Measurements from ENCODE around the gene TSPAN5.
"Not testable (repeated sequence)": the region's sequence is repeated elsewhere in the genome, so short reads cannot be mapped to it uniquely, and the experiment has no call there.

Gene TSPAN5

DNA sequence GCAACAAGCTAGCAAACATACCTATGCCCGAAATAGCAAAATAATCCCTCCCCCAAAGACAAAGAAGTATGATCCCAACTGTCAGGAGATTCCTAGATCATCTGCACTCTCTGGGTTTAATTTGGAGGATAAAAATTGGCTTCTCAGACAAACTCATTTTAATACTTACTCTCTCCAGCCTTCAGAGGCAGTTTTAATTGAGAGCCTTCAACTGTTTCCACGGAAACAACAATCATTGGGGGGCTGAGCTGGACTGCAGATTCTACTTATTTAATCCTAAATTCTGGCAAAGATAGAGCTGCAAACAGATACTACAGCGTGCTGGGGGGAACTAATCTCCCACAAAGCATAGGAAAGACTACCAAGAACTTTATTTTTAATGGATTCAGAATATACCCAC, 168.2 kb downstream of the TSPAN5 start:
- no peak overlapping the region for H3K4me3 ChIP-seq (ENCODE audit: low read depth, low read length)
- TF ChIP-seq, protein P1, sequence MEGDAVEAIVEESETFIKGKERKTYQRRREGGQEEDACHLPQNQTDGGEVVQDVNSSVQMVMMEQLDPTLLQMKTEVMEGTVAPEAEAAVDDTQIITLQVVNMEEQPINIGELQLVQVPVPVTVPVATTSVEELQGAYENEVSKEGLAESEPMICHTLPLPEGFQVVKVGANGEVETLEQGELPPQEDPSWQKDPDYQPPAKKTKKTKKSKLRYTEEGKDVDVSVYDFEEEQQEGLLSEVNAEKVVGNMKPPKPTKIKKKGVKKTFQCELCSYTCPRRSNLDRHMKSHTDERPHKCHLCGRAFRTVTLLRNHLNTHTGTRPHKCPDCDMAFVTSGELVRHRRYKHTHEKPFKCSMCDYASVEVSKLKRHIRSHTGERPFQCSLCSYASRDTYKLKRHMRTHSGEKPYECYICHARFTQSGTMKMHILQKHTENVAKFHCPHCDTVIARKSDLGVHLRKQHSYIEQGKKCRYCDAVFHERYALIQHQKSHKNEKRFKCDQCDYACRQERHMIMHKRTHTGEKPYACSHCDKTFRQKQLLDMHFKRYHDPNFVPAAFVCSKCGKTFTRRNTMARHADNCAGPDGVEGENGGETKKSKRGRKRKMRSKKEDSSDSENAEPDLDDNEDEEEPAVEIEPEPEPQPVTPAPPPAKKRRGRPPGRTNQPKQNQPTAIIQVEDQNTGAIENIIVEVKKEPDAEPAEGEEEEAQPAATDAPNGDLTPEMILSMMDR (IDR thresholded peaks at IDR 0.05; ENCODE audit: borderline replicate concordance, insufficient read depth, low read depth, low read length) = no peak

DNA sequence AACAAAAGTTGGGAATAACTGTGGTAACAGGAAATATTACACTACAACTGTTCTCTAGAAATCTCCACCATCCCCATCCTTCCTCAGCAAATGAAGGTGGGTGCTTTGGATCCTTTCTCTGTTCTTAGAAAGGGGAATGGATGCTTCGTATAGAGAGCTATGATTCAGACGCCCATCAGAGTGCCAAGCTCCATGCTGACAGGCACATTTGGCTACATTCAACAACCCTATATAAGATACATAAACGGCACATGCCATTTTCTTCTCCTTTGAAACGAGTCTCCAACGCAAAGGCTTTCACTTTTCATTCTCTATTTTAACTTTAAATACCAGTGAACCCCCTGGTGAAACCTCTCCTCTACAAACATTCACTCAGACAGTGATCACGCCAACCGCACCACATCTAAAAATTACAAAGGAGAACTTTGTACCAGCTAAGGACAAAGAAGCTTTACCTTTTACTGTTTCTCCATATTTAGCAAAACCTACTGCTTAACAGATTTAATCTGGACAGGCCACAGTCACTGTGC, 172.5 kb downstream of the TSPAN5 start:
- H3K4me3 ChIP-seq (ENCODE audit: low read depth, low read length) = no peak overlapping the region
- TF ChIP-seq, protein P1 (IDR thresholded peaks at IDR 0.05; ENCODE audit: borderline replicate concordance, insufficient read depth, low read depth, low read length) = no peak

DNA sequence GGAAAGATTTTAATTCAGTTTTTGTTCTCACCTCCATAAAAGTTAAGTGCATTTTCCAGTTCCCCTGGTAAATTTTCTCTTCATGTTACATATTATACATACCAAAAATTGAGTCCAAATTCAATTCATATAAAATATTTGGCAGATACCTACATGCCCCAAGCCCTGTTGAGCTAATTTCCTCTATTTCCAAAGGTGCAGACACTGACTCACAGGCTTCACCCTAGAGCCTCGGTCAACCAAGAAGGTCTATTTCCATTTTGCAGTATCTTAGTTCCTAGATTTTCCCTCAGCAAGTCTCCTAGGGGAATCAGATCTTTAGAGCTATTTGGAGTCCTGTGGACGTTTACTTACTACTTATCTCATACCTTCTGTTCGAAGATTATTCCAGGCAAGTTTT, 174.4 kb downstream of the TSPAN5 start:
- no peak overlapping the region for H3K4me3 ChIP-seq (ENCODE audit: low read depth, low read length)
- TF ChIP-seq, protein P1 (IDR thresholded peaks at IDR 0.05; ENCODE audit: borderline replicate concordance, insufficient read depth, low read depth, low read length) = no peak

DNA sequence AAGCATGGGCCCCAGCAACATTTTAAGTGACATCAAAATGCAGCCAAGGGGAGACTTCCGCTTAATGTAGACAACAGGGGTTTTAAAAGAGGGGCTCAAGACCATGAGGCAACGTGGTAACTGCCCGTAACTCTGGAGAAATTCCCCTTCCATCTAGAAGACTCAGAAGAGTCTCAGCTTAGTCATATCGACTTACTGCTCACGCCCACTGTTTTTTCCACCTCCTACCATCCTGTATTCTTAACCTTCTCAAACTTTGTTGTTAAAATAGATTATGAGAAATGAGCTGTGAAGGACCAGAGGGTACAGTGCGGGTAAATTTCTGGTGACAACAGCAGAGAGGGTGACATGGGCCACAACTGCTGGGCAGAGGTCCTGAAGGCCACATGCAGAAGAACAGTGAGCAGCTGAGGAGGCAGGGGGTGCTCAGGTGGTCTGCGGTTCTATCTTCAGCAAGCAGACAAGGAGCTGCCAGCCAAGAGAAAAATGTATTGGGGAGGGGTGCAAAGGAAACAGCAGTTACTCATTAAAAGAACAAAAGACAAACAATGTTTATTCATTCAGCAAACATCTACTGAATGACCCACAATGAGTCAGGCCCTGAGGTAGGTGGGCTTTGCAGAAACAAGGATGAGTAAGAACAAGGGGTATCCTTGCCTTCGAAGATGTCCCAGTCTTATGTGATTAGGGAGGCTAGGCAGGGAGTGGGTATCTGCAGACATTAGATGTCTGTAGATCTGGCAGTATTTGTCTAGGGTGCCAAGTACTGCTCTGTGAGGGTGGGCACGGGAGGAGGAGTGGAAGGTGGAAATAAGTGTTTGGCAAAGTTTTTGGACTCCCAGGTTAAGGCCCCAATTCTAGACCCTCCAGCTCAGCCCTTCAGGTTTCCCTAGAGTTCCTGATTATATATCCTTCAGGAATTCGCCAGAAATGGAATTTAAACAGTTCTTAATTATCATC, 175.3 kb downstream of the TSPAN5 start:
- TF ChIP-seq, protein P1 (IDR thresholded peaks at IDR 0.05; ENCODE audit: borderline replicate concordance, insufficient read depth, low read depth, low read length) = no peak
- H3K4me3 ChIP-seq (ENCODE audit: low read depth, low read length) = no peak overlapping the region

DNA sequence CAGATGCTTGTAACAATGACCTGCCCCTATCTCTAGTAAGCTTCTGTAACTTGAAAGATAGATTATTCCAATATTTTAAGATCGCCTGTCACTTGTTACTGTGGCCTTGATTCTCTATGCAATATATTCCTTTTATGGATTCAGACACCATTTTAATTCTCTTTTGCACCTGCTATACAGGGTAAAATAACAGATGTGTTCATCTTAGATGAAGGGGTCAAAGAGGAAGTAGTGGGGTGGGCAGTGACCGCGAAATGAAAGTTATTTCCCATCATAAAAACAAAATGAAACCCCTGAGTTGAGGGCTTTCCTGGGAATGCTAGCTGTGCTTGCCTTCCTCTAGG, 175.9 kb downstream of the TSPAN5 start:
- TF ChIP-seq, protein P1 (IDR thresholded peaks at IDR 0.05; ENCODE audit: borderline replicate concordance, insufficient read depth, low read depth, low read length) = no peak
- H3K4me3 ChIP-seq (ENCODE audit: low read depth, low read length) = no peak overlapping the region

DNA sequence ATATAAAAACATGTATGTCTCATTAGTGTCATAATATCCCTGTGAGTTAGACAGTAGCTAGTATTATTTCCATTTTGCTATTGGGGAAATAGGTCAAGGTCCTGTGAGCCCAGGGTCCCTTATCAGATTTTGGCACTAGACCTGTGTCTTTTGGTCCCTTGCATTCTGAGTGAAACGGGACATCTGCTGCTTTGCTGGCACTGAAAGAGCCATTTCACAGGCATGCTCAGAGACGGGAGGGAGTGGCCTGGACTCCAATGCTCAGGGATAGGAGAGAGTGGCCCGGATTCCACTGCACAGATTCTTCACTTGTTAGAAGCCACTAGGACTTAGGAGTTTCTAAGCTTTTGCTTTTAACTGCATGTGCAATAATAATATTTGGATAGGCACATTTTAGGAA, 177.2 kb downstream of the TSPAN5 start:
- no peak overlapping the region for H3K4me3 ChIP-seq (ENCODE audit: low read depth, low read length)
- TF ChIP-seq, protein P1 (IDR thresholded peaks at IDR 0.05; ENCODE audit: borderline replicate concordance, insufficient read depth, low read depth, low read length) = no peak

DNA sequence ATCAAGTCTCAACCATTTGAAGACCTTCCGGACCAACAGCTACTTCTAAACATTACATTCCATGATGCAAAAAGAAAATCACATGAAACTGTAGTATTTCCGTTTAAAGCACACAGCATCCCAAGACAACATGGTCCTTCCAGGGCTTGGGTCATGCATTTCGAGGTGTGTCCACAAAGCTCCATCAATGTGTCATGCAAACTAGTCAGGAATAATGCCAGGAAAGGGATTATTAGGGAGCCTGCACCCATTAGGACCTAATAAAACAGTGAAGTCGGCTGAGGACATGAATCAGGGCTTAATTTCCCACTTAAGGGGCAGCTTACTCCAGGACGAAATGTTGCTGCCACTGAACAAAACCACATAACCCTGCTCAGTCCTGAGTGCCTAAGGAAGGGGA, 177.9 kb downstream of the TSPAN5 start:
- H3K4me3 ChIP-seq (ENCODE audit: low read depth, low read length) = no peak overlapping the region
- TF ChIP-seq, protein P1 (IDR thresholded peaks at IDR 0.05; ENCODE audit: borderline replicate concordance, insufficient read depth, low read depth, low read length) = no peak

DNA sequence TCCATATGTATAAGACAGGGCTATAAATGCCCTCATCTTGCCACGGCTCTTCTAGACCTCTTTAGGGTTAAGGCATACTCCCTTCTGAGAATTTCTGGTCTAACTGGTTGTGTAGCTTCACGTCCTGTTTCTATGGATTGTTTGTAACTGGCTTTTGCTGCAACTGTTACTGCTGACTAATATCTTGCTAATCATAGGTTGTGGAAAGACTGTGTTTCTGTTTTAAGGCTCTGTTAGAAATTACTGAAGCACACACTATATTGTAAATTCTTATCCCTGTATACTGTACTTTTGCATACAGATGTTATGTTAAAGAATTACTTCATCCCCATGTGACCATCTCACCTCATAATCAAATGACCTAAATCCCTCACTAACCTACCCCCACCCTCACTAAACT, 178.8 kb downstream of the TSPAN5 start:
- not testable (repeated sequence) for H3K4me3 ChIP-seq (ENCODE audit: low read depth, low read length)

All from GM12875 (cell line).